Spleen (tissue), 11 donors: ENCODE measurements around the gene SEC24C. TPM values are rescaled to one million over a fixed set of nuclear protein-coding genes. Genes with fewer than 3 reads are reported as not detected.

Experiments
- DNase-seq: peaks from one replicate; pipeline ENCODE4 v3.0.0-alpha.2; 2020
- H3K27ac ChIP-seq, 8 donors: fragments of 200-600 bp; sonication (generic) in 7 of 8; 1 replicate in 4 of 8; 2 replicates in 4 of 8; pipeline versions ENCODE4 v1.5.0 to v1.8.0; 2016 to 2021; ENCODE audit warnings: inconsistent platforms in 4 of 8, mild to moderate bottlenecking in 4 of 8, moderate library complexity in 1 of 8
- H3K27me3 ChIP-seq, 7 donors: fragments of 200-600 bp; sonication (generic) in 6 of 7; replicated peaks in 1 of 7; 1 replicate in 4 of 7; 2 replicates in 3 of 7; pipeline versions ENCODE4 v1.5.0 to v1.8.0; 2016 to 2021; ENCODE audit warnings: inconsistent platforms in 3 of 7, mild to moderate bottlenecking in 1 of 7
- H3K36me3 ChIP-seq, 6 donors: fragments of 200-600 bp; sonication (generic) in 5 of 6; 1 replicate in 4 of 6; 2 replicates in 2 of 6; pipeline versions ENCODE4 v1.5.0 to v1.8.0; 2016 to 2021; ENCODE audit warnings: inconsistent platforms in 2 of 6
- H3K4me1 ChIP-seq, 6 donors: fragments of 200-600 bp; sonication (generic) in 5 of 6; 1 replicate in 3 of 6; 2 replicates in 3 of 6; pipeline versions ENCODE4 v1.5.0 to v1.8.0; 2016 to 2021; ENCODE audit warnings: inconsistent platforms in 3 of 6
- H3K4me3 ChIP-seq, 8 donors: fragments of 200-600 bp; sonication (generic) in 7 of 8; 1 replicate in 4 of 8; 2 replicates in 4 of 8; pipeline versions ENCODE4 v1.5.0 to v1.8.0; 2016 to 2021; ENCODE audit warnings: inconsistent platforms in 4 of 8, mild to moderate bottlenecking in 4 of 8, moderate library complexity in 2 of 8
- H3K9me3 ChIP-seq, 8 donors: fragments of 200-600 bp; sonication (generic) in 7 of 8; 1 replicate in 4 of 8; 2 replicates in 4 of 8; pipeline versions ENCODE4 v1.5.0 to v1.8.0; 2016 to 2021; ENCODE audit warnings: inconsistent platforms in 4 of 8
- CTCF ChIP-seq, 11 experiments: fragments of 200-600 bp in 7 of 11; fragments of 450-650 bp in 4 of 11; sonication (generic) in 4 of 11; IDR thresholded peaks in 8 of 11; conservative IDR thresholded peaks in 3 of 11; 1 replicate in 7 of 11; 2 replicates in 4 of 11; pipeline versions ENCODE4 v1.4.0 to v1.8.0; 2016 to 2021; ENCODE audit warnings: antibody characterized with exemption in 11 of 11, inconsistent platforms in 4 of 11, mild to moderate bottlenecking in 1 of 11
- POLR2A ChIP-seq, 3 donors: fragments of 450-650 bp; IDR thresholded peaks; one replicate each; pipeline ENCODE4 v1.5.1; 2017; ENCODE audit warnings: antibody characterized with exemption in 3 of 3, mild to moderate bottlenecking in 1 of 3
- POLR2AphosphoS5 ChIP-seq, 3 donors: sonication (generic); formaldehyde crosslinking; IDR thresholded peaks; one replicate each; pipeline ENCODE4 v1.5.1; 2017; ENCODE audit warnings: antibody characterized with exemption in 3 of 3
- WGBS, 5 donors: extraction: QIAGEN DNeasy Blood & Tissue Kit in 3 of 5; methylation state at CpG; one replicate each; pipeline versions ENCODE4 v1.1.5 to v1.1.7; 2013 to 2018; 5-methylcytosine and 5-hydroxymethylcytosine counted together
- intact Hi-C: fragments of 100-400 bp; cut with DNase I; formaldehyde crosslinking; loops from one replicate; pipeline ENCODE4 v1.15.0; 2023; ENCODE audit warnings: low total_unique reads
- polyA plus RNA-seq, 3 donors: library from polyadenylated mRNA; stranded (reverse); fragments of 200-250 nt; gene quantifications; one replicate each; pipeline ENCODE4 v1.2.1, GENCODE V29; 2013
- total RNA-seq, 7 donors: library from RNA; depleted of rRNA in 3 of 7; stranded (reverse); fragments of >200 nt in 3 of 7; fragmentation: NEBNext Ultra II Directional in 4 of 7; extraction: Animal tissue kit (Norgen Biotek cat#: 25700) in 4 of 7; gene quantifications; one replicate each; pipeline versions ENCODE4 v1.1.0 to v1.2.1, GENCODE V29; 2016 to 2021
- donor health status: healthy with polysubstance abuse.
- donor health status: DM: no; HTN: no; CAD: no; lungs with moderate emphysema.
- donor health status: DM: no; HTN: no; CAD: no.
- donor health status: Bipolar disorder and iron deficiency.
- donor health status: healthy.
- donor health status: DM: no; HTN: no; CAD: no.
- donor health status: DM: yes; HTN: yes; CAD: no.

SEC24C gene
- total and polyA plus RNA-seq, 10 donors: 20.4 to 75.6 (median 62.4) TPM

GRCh38 chr10:73773152-73773879 is 29.1 kb downstream of the SEC24C start:
- peaks cover 0 to 77% (median 52%) of the 10 kb centered on the region in 6 donors for H3K36me3 ChIP-seq
- no peaks in the 10 kb centered on the region for H3K9me3 ChIP-seq
- DNase-seq: no peak
- peak overlapping the region; percentile 73 to 93 (median 86) for H3K4me3 ChIP-seq
- 1 to 10% (median 8%) methylated on average over 18 to 29 of the region's 29 CpGs for WGBS, 5 donors
- TF ChIP-seq POLR2AphosphoS5 (IDR thresholded peaks at IDR 0.05) (no peak), CTCF (IDR thresholded peaks at IDR 0.05 in 8 of 11, conservative IDR thresholded peaks at IDR 0.05 in 3 of 11) (no peak), POLR2A (IDR thresholded peaks at IDR 0.05) (no peak)
- H3K27ac ChIP-seq: peak overlapping the region; percentile 96 to 100 (median 98)
- H3K4me1 ChIP-seq: peaks cover 37 to 89% (median 61%) of the 10 kb centered on the region in 6 donors
- intact Hi-C loops: no loop called here
- no peaks in the 10 kb centered on the region for H3K27me3 ChIP-seq

- H3K4me3 ChIP-seq: peak overlapping the region; percentile 73 to 93 (median 86)
- intact Hi-C loops: no loop called here
- WGBS, 5 donors: 27 to 42% (median 38%) methylated on average over 5 of the region's 5 CpGs
- peak in 1 of 11 experiments; percentile 13 for TF ChIP-seq CTCF (IDR thresholded peaks at IDR 0.05 in 8 of 11, conservative IDR thresholded peaks at IDR 0.05 in 3 of 11)
- peak in 1 of 3 donors; percentile 37 for TF ChIP-seq POLR2AphosphoS5 (IDR thresholded peaks at IDR 0.05)
- no peak for TF ChIP-seq POLR2A (IDR thresholded peaks at IDR 0.05)
- H3K4me1 ChIP-seq: peaks cover 37 to 87% (median 54%) of the 10 kb centered on the region in 6 donors
- H3K27ac ChIP-seq: peak overlapping the region in 4 of 8 donors; percentile 97 to 99 (median 98)
- peaks cover 0 to 77% (median 50%) of the 10 kb centered on the region in 6 donors for H3K36me3 ChIP-seq
- H3K9me3 ChIP-seq: no peaks in the 10 kb centered on the region
- no peak for DNase-seq
- H3K27me3 ChIP-seq: no peaks in the 10 kb centered on the region
These were observed 30.5 kb downstream of the SEC24C start for GRCh38 chr10:73774637-73775036.

GRCh38 chr10:73779018-73779417 is 34.8 kb downstream of the SEC24C start:
- Histone ChIP-seq H3K27ac (no peak overlapping the region), H3K27me3 (no peaks in the 10 kb centered on the region), H3K4me3 (no peak overlapping the region), H3K9me3 (no peaks in the 10 kb centered on the region), H3K4me1 (peaks cover 47 to 94% (median 69%) of the 10 kb centered on the region in 6 donors), H3K36me3 (peaks cover 0 to 72% (median 38%) of the 10 kb centered on the region in 6 donors)
- no peak for DNase-seq
- intact Hi-C loops: no loop called here
- no peak for TF ChIP-seq POLR2A (IDR thresholded peaks at IDR 0.05)
- TF ChIP-seq POLR2AphosphoS5 (IDR thresholded peaks at IDR 0.05): no peak
- TF ChIP-seq CTCF (IDR thresholded peaks at IDR 0.05 in 8 of 11, conservative IDR thresholded peaks at IDR 0.05 in 3 of 11): no peak
- 88 to 98% (median 94%) methylated on average over 5 of the region's 5 CpGs for WGBS, 5 donors

GRCh38 chr10:73779539-73780197 is 35.5 kb downstream of the SEC24C start:
- no peak for DNase-seq
- no peak overlapping the region for H3K27ac ChIP-seq
- H3K27me3 ChIP-seq: no peaks in the 10 kb centered on the region
- H3K4me1 ChIP-seq: peaks cover 42 to 94% (median 69%) of the 10 kb centered on the region in 6 donors
- intact Hi-C loops: no loop called here
- WGBS, 5 donors: 67 to 84% (median 84%) methylated on average over 3 of the region's 3 CpGs
- TF ChIP-seq POLR2A (IDR thresholded peaks at IDR 0.05) (no peak), POLR2AphosphoS5 (IDR thresholded peaks at IDR 0.05) (no peak), CTCF (IDR thresholded peaks at IDR 0.05 in 8 of 11, conservative IDR thresholded peaks at IDR 0.05 in 3 of 11) (no peak)
- H3K4me3 ChIP-seq: no peak overlapping the region
- H3K9me3 ChIP-seq: no peaks in the 10 kb centered on the region
- H3K36me3 ChIP-seq: peaks cover 0 to 66% (median 35%) of the 10 kb centered on the region in 6 donors
